Thyroid gland (tissue), 4 donors: ENCODE data around the gene FAM222A. TPM values are rescaled to one million over a fixed set of nuclear protein-coding genes. Genes with fewer than 3 reads are reported as not detected.

Experiments
- DNase-seq, 2 donors: peaks; one replicate each; pipeline ENCODE4 v3.0.0-alpha.2; 2019
- H3K27ac ChIP-seq, 3 donors: fragments of 200-600 bp; sonication (generic); 1 replicate in 2 of 3; 2 replicates in 1 of 3; pipeline ENCODE4 v1.5.1; 2016 to 2019; ENCODE audit warnings: mild to moderate bottlenecking in 1 of 3, moderate library complexity in 1 of 3
- H3K27me3 ChIP-seq: fragments of 200-600 bp; sonication (generic); one replicate; pipeline ENCODE4 v1.5.1; 2019
- H3K36me3 ChIP-seq, 2 donors: fragments of 200-600 bp; sonication (generic); one replicate each; pipeline ENCODE4 v1.5.1; 2016 to 2019
- H3K4me1 ChIP-seq, 2 donors: fragments of 200-600 bp; sonication (generic); one replicate each; pipeline ENCODE4 v1.5.1; 2017 to 2019
- H3K4me3 ChIP-seq, 3 donors: fragments of 200-600 bp; sonication (generic); replicated peaks in 1 of 3; 1 replicate in 2 of 3; 2 replicates in 1 of 3; pipeline ENCODE4 v1.5.1; 2016; ENCODE audit warnings: mild to moderate bottlenecking in 1 of 3
- H3K9me3 ChIP-seq: fragments of 200-600 bp; sonication (generic); one replicate; pipeline ENCODE4 v1.5.1; 2017
- CTCF ChIP-seq, 6 experiments: fragments of 200-600 bp in 3 of 6; fragments of 450-650 bp in 3 of 6; sonication (generic) in 3 of 6; IDR thresholded peaks; one replicate each; pipeline ENCODE4 v1.5.1; 2016 to 2019; ENCODE audit warnings: antibody characterized with exemption in 6 of 6, mild to moderate bottlenecking in 2 of 6, inconsistent platforms in 1 of 6, moderate library complexity in 1 of 6
- POLR2A ChIP-seq, 2 donors: fragments of 450-650 bp; IDR thresholded peaks; one replicate each; pipeline ENCODE4 v1.6.1; 2017; ENCODE audit warnings: antibody characterized with exemption in 2 of 2, mild to moderate bottlenecking in 2 of 2, moderate library complexity in 1 of 2
- WGBS, 2 donors: methylation state at CpG; one replicate each; pipeline ENCODE4 v1.1.5; 2017; 5-methylcytosine and 5-hydroxymethylcytosine counted together
- intact Hi-C: fragments of 100-400 bp; cut with DNase I; formaldehyde crosslinking; loops from one replicate; pipeline ENCODE4 v1.15.1; 2023
- total RNA-seq, 4 donors: library from RNA; depleted of rRNA; stranded (reverse); fragments of >200 nt; gene quantifications; one replicate each; pipeline ENCODE4 v1.2.3, GENCODE V29; 2016

The FAM222A gene
- total RNA-seq, 4 donors from 2014 or later, result 1.3 to 3.8 (median 1.9) TPM

DNA sequence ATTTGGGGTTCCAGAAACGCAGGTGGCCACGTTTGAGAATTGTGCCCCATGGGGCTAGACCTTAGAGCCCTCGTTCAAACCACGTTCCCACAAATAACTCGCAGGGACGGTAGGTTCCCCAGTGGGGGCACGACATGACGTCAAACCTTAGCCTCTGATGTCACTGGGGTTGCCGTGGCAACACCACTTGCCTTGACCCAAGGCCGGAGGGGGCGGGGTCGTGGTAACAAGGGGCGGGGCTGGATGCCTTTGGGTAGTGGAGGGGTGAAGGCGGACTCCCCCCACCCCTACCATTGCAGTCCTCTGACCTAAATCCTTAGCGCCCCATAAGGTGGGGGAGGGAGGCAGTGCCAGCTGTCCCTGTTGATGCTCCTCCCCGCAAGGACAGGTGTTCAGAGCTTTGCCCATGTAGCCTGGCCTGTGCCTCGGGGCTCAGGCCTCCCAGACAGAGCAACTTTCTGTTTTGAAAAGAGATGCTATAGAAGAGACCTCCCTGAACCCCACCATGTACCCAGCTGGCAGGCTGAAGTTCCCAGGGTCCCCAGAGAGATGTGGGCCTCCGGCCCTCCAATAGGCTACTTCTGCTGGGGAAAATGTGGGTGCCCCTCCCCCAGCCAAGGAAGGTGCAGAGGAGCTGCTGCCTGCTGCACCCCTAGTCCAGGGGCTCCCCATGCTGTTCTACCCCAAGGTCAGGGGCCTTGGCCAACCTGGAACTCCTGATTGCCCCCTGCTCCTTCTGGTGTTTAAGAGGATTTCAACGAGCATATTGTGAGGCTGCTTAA is 1.9 kb downstream of the FAM222A start:
- TF ChIP-seq CTCF (IDR thresholded peaks at IDR 0.05) (no peak), POLR2A (IDR thresholded peaks at IDR 0.05) (no peak)
- no peaks in the 10 kb centered on the region for H3K27me3 ChIP-seq
- H3K4me1 ChIP-seq, result peaks cover 0 to 6% of the 10 kb centered on the region in 2 donors
- DNase-seq, result no peak
- no peaks in the 10 kb centered on the region for H3K9me3 ChIP-seq
- intact Hi-C loops, result loop anchor here (5.0 kb wide), 1 partner anchor 118 kb away; no protein-coding TSS in a partner anchor
- H3K27ac ChIP-seq, result no peak overlapping the region
- H3K36me3 ChIP-seq, result no peaks in the 10 kb centered on the region
- whole genome bisulfite sequencing, 2 donors, result 64 to 68% methylated on average over 11 to 17 of the region's 19 CpGs
- H3K4me3 ChIP-seq, result no peak overlapping the region

DNA sequence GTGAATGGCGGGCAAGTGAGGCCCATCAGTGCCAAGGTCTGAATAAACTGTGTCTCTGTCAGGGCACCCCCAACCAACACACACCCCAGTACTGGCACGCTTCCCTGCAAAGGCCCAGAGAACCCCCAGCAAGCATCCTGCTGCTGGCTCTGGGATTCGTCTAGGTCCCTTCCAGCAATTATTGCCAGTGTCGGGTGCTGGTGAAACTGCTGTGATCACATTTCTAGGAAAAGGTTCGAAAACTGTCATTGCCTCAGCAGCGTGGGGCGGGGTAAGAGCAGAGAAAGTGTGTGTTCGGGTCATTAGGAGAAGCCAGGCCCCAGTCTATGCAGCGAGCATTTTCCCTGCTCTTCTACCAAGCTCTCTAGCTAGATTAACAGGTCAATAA is 2.5 kb downstream of the FAM222A start:
- TF ChIP-seq CTCF (IDR thresholded peaks at IDR 0.05) (no peak), POLR2A (IDR thresholded peaks at IDR 0.05) (no peak)
- no peaks in the 10 kb centered on the region for H3K27me3 ChIP-seq
- no peak for DNase-seq
- H3K36me3 ChIP-seq, result no peaks in the 10 kb centered on the region
- intact Hi-C loops, result loop anchor here (5.0 kb wide), 1 partner anchor 119 kb away; no protein-coding TSS in a partner anchor
- 85 to 91% methylated on average over 9 of the region's 9 CpGs for WGBS, 2 donors
- H3K9me3 ChIP-seq, result no peaks in the 10 kb centered on the region
- H3K27ac ChIP-seq, result no peak overlapping the region
- no peak overlapping the region for H3K4me3 ChIP-seq
- H3K4me1 ChIP-seq, result peaks cover 0 to 6% of the 10 kb centered on the region in 2 donors

DNA sequence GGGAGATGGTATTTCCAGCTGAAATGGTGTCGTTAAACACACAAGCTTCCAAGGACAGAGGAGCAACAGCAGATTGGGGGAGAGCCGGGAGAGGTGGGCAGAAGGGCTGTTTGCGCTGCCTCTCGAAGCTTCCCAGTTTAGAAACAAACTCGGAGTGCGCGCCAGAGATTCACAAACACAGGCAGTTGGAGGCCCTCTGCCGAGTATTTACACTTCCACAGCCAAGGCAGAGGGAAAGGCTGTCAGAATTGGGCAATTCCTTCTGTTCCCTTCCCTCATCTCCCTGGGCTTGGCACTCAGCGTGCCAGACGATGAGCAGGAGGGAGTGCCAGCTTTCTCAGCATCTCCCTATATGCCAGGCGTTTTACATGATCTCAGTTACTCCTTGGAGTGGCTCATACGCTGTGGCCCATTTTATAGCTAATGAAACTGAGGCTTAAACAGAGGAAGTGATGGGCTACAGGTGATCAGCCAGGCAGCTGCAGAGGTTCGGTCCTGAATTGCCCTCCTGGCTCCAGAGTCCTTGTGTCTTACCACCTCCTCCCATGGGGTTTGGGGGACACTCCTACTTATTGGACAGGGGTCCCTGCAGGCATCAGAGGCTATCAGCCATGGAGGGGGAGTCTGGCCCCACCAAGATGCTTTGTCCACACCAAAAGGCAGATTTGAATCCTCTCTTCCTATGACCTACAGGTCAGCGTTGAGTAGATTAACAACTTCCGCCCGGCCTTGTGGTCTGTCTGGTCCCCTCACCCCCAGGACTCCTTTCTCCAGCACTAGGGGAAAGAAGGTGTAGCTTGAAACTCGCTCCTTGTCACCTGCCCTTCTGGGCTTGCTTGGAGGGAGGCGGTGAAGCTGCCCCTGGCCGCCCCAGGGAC is 3.1 kb downstream of the FAM222A start:
- no peak overlapping the region for H3K27ac ChIP-seq
- no peak for DNase-seq
- no peaks in the 10 kb centered on the region for H3K36me3 ChIP-seq
- no peaks in the 10 kb centered on the region for H3K9me3 ChIP-seq
- WGBS, 2 donors, result 87 to 90% methylated on average over 19 of the region's 19 CpGs
- no peaks in the 10 kb centered on the region for H3K27me3 ChIP-seq
- peaks cover 0 to 6% of the 10 kb centered on the region in 2 donors for H3K4me1 ChIP-seq
- intact Hi-C loops, result loop anchor here (5.0 kb wide), 1 partner anchor 119 kb away; no protein-coding TSS in a partner anchor
- no peak overlapping the region for H3K4me3 ChIP-seq
- TF ChIP-seq CTCF (IDR thresholded peaks at IDR 0.05), result no peak

- no peaks in the 10 kb centered on the region for H3K27me3 ChIP-seq
- 78 to 82% methylated on average over 15 to 18 of the region's 18 CpGs for WGBS, 2 donors
- H3K9me3 ChIP-seq, result no peaks in the 10 kb centered on the region
- no peak for DNase-seq
- H3K4me3 ChIP-seq, result no peak overlapping the region
- peaks cover 0 to 6% of the 10 kb centered on the region in 2 donors for H3K4me1 ChIP-seq
- intact Hi-C loops, result loop anchor here (5.0 kb wide), 1 partner anchor 120 kb away; no protein-coding TSS in a partner anchor
- no peaks in the 10 kb centered on the region for H3K36me3 ChIP-seq
- H3K27ac ChIP-seq, result no peak overlapping the region
- TF ChIP-seq POLR2A (IDR thresholded peaks at IDR 0.05) (no peak), CTCF (IDR thresholded peaks at IDR 0.05) (no peak)
Measured at GRCh38 chr12:109717390-109718357, 4.0 kb downstream of the FAM222A start.
